Central memory CD8-positive, alpha-beta T cell (primary cell): ENCODE data around the gene CPEB2.

ENCODE experiments used
- ATAC-seq: fragments of 150-1000 bp; cut with Tn5 transposase; replicated peaks from 2 replicates; pipeline ENCODE4 v1.10.0; 2022; ENCODE audit warnings: mild to moderate bottlenecking, moderate FRiP score, moderate number of reproducible peaks; ENCODE audit not compliant: poor library complexity, severe bottlenecking; ENCODE audit errors: extremely low read depth
- DNase-seq, 2 donors: peaks; one replicate each; pipeline ENCODE4 v3.0.0; 2021; ENCODE audit warnings: low spot score in 2 of 2
- H3K27ac Mint-ChIP-seq: one replicate; pipeline ENCODE4 v1.8.0; 2022; ENCODE audit warnings: low read depth, mild to moderate bottlenecking, moderate library complexity, mixed read lengths
- H3K27me3 Mint-ChIP-seq: one replicate; pipeline ENCODE4 v1.8.0; 2022; ENCODE audit warnings: mixed read lengths
- H3K36me3 Mint-ChIP-seq: one replicate; pipeline ENCODE4 v1.8.0; 2022; ENCODE audit warnings: mild to moderate bottlenecking, moderate library complexity, mixed read lengths; ENCODE audit not compliant: insufficient read depth
- H3K4me1 Mint-ChIP-seq: one replicate; pipeline ENCODE4 v1.8.0; 2022; ENCODE audit warnings: mixed read lengths
- H3K4me3 Mint-ChIP-seq: one replicate; pipeline ENCODE4 v1.8.0; 2022; ENCODE audit warnings: mild to moderate bottlenecking, moderate library complexity, mixed read lengths
- H3K9me3 Mint-ChIP-seq: one replicate; pipeline ENCODE4 v1.8.0; 2022; ENCODE audit warnings: mixed read lengths

CPEB2 gene

DNA sequence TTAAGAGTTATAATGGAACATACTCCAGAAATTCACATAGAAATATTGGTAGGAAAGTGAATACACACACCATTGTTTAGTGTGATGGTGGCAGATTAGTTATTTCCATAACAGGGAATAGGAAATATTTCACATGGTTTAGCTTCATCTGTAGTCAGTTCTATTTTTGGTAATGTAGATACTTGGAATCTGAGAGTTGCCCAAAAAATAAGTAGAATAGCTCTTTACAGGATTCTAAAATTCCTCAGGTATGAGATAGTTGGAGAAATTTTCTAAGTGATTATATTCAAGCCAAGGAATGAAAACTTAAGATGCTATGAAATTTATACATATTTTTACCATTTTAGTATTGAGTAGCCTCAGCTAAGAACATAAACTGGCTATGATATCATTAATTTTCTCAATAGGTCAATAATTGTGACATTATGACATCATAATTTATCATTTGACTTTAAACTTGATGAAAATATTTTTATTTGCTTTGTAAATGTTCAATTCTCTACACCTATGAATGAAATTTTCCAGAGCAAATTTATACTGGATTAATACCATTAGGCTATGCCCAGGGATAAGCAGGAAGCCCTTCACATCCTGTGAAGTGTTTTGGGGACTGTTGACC, 35.8 kb downstream of the CPEB2 start:
- Mint-ChIP-seq H3K36me3 (peaks cover 21% of the 10 kb centered on the region), H3K27ac (peak overlapping the region; percentile 51), H3K4me3 (no peak overlapping the region), H3K9me3 (no peaks in the 10 kb centered on the region), H3K4me1 (peaks cover 12% of the 10 kb centered on the region), H3K27me3 (no peaks in the 10 kb centered on the region)
- DNase-seq, result no peak
- no peak for ATAC-seq

DNA sequence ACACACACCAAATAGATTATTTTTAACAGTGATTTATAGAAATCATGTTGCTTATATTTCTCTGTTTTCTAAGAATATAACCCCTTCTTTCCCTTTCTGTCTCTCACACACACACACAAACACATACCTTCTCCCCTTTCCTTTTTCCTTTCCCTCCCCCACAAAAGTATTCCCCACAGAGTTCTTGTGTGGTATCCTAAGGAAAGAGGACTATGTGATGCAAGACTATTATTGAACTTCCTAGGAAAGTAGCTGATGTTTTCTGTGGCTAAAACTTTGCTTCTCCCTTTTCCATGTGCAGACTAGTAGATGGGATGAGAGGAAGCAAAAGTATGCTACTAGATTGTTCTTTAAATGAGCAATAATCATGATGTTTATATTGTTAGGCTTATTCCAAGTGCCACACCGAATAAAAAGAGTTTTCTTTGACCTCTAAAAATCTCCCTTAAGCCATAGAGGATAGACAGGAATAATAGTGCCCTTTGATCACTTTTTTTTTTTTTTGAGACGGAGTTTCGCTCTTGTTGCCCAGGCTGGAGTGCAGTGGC, 38.7 kb downstream of the CPEB2 start:
- H3K9me3 Mint-ChIP-seq, result no peaks in the 10 kb centered on the region
- H3K4me3 Mint-ChIP-seq, result no peak overlapping the region
- H3K36me3 Mint-ChIP-seq, result peaks cover 20% of the 10 kb centered on the region
- H3K4me1 Mint-ChIP-seq, result peaks cover 9% of the 10 kb centered on the region
- no peak for DNase-seq
- H3K27ac Mint-ChIP-seq, result no peak overlapping the region
- no peaks in the 10 kb centered on the region for H3K27me3 Mint-ChIP-seq
- no peak for ATAC-seq

GRCh38 chr4:15042529-15043167, 40.4 kb downstream of the CPEB2 start:
- DNase-seq, result no peak
- H3K4me1 Mint-ChIP-seq, result peaks cover 17% of the 10 kb centered on the region
- H3K4me3 Mint-ChIP-seq, result no peak overlapping the region
- peaks cover 20% of the 10 kb centered on the region for H3K36me3 Mint-ChIP-seq
- no peaks in the 10 kb centered on the region for H3K27me3 Mint-ChIP-seq
- no peak for ATAC-seq
- no peak overlapping the region for H3K27ac Mint-ChIP-seq
- no peaks in the 10 kb centered on the region for H3K9me3 Mint-ChIP-seq

- DNase-seq, result no peak
- no peak for ATAC-seq
- no peak overlapping the region for H3K4me3 Mint-ChIP-seq
- H3K27ac Mint-ChIP-seq, result no peak overlapping the region
- H3K4me1 Mint-ChIP-seq, result peaks cover 17% of the 10 kb centered on the region
- H3K27me3 Mint-ChIP-seq, result no peaks in the 10 kb centered on the region
- no peaks in the 10 kb centered on the region for H3K9me3 Mint-ChIP-seq
- peaks cover 20% of the 10 kb centered on the region for H3K36me3 Mint-ChIP-seq
Observed at GRCh38 chr4:15043226-15043625, 40.9 kb downstream of the CPEB2 start.

DNA sequence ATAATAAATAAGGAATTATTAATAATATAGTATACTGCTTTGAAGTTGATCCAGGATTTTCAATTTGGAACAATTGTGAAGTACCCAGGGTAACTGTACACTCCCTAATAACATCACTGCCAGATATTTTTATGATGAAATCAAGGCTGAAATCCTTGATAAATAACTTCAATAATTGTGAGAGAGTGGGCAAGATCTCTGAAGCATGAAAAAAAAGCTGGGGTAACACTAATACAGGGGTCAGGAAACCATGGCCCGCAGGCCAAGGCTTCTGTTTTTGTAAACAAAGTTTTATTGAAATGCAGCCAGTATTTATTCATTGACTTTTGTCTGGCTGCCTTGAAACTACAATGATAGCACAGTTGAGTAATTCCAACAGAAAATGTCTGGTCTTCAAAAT, 41.6 kb downstream of the CPEB2 start:
- H3K27me3 Mint-ChIP-seq, result no peaks in the 10 kb centered on the region
- no peaks in the 10 kb centered on the region for H3K9me3 Mint-ChIP-seq
- peaks cover 17% of the 10 kb centered on the region for H3K4me1 Mint-ChIP-seq
- ATAC-seq, result no peak
- DNase-seq, result no peak
- no peak overlapping the region for H3K4me3 Mint-ChIP-seq
- H3K36me3 Mint-ChIP-seq, result peaks cover 20% of the 10 kb centered on the region
- H3K27ac Mint-ChIP-seq, result no peak overlapping the region

DNA sequence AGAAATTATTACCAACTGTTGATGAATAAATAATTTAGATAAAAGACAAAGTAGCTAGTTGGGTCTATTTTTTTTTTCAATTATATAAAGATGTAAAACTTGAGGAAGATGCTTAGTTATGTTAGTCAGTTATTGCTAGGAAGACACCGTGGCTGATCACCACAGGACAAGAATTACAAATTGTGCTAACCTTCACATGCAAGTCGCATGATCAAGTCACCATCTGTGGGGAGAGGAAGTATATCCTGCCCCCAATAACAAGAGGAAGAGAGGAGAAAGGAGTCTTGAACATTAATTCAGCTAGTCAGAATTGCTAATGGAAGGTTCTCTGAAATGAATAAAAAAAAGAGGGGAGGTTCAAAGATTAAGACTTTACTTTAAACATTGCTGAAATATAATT, 52.3 kb downstream of the CPEB2 start:
- DNase-seq (no peak), ATAC-seq (no peak)
- H3K27ac Mint-ChIP-seq, result no peak overlapping the region
- no peaks in the 10 kb centered on the region for H3K9me3 Mint-ChIP-seq
- H3K4me1 Mint-ChIP-seq, result peaks cover 5% of the 10 kb centered on the region
- peaks cover 19% of the 10 kb centered on the region for H3K36me3 Mint-ChIP-seq
- H3K4me3 Mint-ChIP-seq, result no peak overlapping the region
- no peaks in the 10 kb centered on the region for H3K27me3 Mint-ChIP-seq

GRCh38 chr4:15060213-15060612, 57.9 kb downstream of the CPEB2 start:
- Mint-ChIP-seq H3K9me3 (no peaks in the 10 kb centered on the region), H3K4me1 (peaks cover 5% of the 10 kb centered on the region), H3K36me3 (peaks cover 20% of the 10 kb centered on the region), H3K27ac (no peak overlapping the region), H3K27me3 (no peaks in the 10 kb centered on the region), H3K4me3 (no peak overlapping the region)
- ATAC-seq (no peak), DNase-seq (no peak)

GRCh38 chr4:15063341-15063740, 61.1 kb downstream of the CPEB2 start:
- ATAC-seq (no peak), DNase-seq (no peak)
- Mint-ChIP-seq H3K4me3 (no peak overlapping the region), H3K36me3 (peaks cover 28% of the 10 kb centered on the region), H3K27ac (no peak overlapping the region), H3K9me3 (no peaks in the 10 kb centered on the region), H3K4me1 (no peaks in the 10 kb centered on the region), H3K27me3 (no peaks in the 10 kb centered on the region)

- Mint-ChIP-seq H3K27me3 (no peaks in the 10 kb centered on the region), H3K4me3 (no peak overlapping the region), H3K36me3 (peaks cover 25% of the 10 kb centered on the region), H3K4me1 (no peaks in the 10 kb centered on the region), H3K9me3 (no peaks in the 10 kb centered on the region), H3K27ac (no peak overlapping the region)
- no peak for DNase-seq
- no peak for ATAC-seq
Observed at GRCh38 chr4:15065516-15065915, 63.2 kb downstream of the CPEB2 start.

- Mint-ChIP-seq H3K9me3 (no peaks in the 10 kb centered on the region), H3K36me3 (peaks cover 25% of the 10 kb centered on the region), H3K27me3 (no peaks in the 10 kb centered on the region), H3K4me3 (no peak overlapping the region), H3K4me1 (no peaks in the 10 kb centered on the region), H3K27ac (no peak overlapping the region)
- ATAC-seq, result no peak
- no peak for DNase-seq
Observed at GRCh38 chr4:15066140-15066539, 63.9 kb downstream of the CPEB2 start.

GRCh38 chr4:15068298-15068697, 66.0 kb downstream of the CPEB2 start:
- H3K4me3 Mint-ChIP-seq, result no peak overlapping the region
- DNase-seq, result no peak
- ATAC-seq, result no peak
- no peaks in the 10 kb centered on the region for H3K9me3 Mint-ChIP-seq
- H3K36me3 Mint-ChIP-seq, result peaks cover 21% of the 10 kb centered on the region
- H3K27me3 Mint-ChIP-seq, result no peaks in the 10 kb centered on the region
- no peaks in the 10 kb centered on the region for H3K4me1 Mint-ChIP-seq
- no peak overlapping the region for H3K27ac Mint-ChIP-seq

DNA sequence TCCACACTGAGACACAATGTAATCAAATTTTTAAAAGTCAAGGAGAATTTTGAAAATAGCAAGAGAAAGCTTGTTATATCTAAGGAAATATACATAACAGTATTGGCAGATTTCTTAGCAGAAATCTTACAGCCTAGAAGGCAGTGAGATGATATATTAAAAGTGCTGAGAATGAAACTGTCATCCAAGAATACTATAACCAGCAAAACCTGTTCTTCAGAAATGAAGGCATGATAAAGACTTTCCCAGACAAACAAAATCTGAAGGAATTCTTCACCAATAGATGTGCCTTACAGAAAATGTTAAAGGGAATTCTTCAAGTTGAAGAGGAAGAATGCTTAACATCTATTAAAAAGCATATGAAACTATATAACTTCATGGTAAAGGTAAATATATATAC, 73.6 kb downstream of the CPEB2 start:
- Mint-ChIP-seq H3K27ac (no peak overlapping the region), H3K4me1 (no peaks in the 10 kb centered on the region), H3K36me3 (no peaks in the 10 kb centered on the region), H3K4me3 (no peak overlapping the region), H3K9me3 (peaks cover 11% of the 10 kb centered on the region), H3K27me3 (no peaks in the 10 kb centered on the region)
- DNase-seq (no peak), ATAC-seq (no peak)

DNA sequence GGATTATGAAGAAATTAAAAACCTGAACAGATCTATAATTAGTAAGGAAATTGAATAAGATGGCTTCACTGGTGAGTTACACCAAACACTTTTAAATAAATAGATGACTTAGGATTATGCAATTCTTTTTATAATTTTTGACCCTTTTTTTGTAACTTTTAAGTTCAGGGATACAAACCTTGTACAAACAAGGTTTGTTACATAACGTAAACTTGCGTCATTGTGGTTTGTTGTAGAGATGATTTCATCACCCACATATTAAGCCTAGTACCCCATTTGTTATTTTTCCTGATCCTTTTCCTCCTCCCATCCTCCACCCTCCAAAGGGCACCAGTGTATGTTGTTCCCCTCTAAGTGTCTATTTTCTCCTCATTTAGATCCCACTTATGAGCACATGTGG, 75.7 kb downstream of the CPEB2 start:
- ATAC-seq (no peak), DNase-seq (no peak)
- H3K36me3 Mint-ChIP-seq, result no peaks in the 10 kb centered on the region
- no peak overlapping the region for H3K4me3 Mint-ChIP-seq
- peaks cover 11% of the 10 kb centered on the region for H3K9me3 Mint-ChIP-seq
- peaks cover 8% of the 10 kb centered on the region for H3K27me3 Mint-ChIP-seq
- no peak overlapping the region for H3K27ac Mint-ChIP-seq
- no peaks in the 10 kb centered on the region for H3K4me1 Mint-ChIP-seq
